ENCODE data around the gene LRRC37A3.
"Not testable (repeated sequence)": the region's sequence is repeated elsewhere in the genome, so short reads cannot be mapped to it uniquely, and the experiment has no call there.

LRRC37A3 gene

DNA sequence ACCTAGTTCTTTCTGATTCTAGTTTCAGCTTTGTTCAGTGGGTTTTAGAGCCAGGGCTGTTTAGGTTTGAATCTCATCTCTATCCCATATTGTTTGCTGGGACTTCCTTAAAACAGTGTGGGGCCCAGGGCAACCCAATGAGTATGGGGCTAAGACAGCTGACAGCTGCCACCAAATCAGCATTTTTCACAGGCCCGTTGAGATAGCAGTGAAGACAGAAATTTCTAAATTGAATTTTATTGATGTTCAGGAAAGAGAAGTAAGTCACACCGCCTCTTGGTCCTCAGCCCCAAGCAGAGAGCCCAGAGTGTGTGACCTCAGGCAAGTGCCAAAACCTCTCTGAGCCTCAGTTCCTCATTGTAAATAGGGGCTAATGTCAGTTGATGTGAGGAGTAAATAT lies 78.3 kb downstream of the LRRC37A3 start:
- not testable (repeated sequence) for DNase-seq (ENCODE audit: low read depth); H3K4me3 ChIP-seq (ENCODE audit: low read depth, low read length)

DNA sequence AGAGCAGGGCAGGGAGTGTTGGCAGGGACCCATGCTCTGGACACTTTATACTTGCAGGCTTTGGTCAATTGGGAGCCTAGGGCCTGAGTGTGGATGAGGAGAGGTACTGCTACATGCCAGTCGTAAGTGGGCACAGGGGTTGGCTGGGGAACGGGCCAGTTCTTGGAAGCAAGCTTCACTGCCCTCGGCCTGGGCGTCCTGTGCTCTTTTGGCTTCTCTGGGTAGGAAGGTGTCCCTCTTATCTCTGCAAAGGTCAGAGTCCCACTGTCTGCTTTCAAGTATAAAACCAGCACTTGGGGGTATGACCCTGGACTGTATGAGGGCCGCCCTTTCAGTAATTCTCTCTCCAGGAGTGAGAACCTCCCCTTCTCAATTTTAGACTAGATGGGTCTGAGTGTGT lies 80.8 kb downstream of the LRRC37A3 start:
- not testable (repeated sequence) for DNase-seq (ENCODE audit: low read depth); H3K4me3 ChIP-seq (ENCODE audit: low read depth, low read length)

DNA sequence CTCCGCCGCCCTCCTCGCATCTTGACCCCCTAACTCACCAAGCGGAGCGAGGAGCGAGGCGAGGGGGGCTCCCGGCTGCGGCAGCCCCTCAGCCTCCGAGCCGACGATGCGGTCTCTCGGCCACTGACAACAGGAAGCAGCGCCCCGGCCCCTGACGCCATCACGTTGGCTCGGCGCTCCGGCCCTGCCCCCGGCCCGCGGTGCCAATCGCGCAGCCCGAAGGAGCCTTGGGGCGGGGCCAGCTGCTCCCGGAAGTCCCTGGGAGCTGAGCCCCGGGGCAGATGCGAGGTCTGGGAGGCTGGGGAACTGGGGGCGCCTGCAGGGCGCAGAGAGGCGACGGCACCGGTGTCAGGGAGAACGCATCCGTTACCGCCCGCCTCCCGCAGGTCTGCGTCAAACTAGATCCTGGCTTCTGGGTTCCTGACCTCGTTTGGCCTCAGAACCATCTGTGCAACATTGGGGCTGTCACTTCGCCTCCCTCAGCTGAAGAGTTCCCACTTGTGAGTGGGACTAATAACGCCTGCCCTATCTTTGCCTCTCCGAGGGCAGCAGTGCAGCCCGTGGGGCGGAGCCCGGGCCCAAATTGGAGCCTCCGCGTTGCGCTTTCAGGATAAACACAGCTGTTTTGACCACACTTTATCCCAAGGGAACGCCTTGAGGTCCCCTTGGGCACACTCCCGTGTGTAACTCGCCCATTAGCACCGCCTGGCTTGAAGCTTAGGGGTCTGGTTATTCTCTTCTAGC lies 82.1 kb downstream of the LRRC37A3 start:
- DNase-seq (ENCODE audit: low read depth) = peak; percentile 31
- peak overlapping the region; percentile 59 for H3K4me3 ChIP-seq (ENCODE audit: low read depth, low read length)

DNA sequence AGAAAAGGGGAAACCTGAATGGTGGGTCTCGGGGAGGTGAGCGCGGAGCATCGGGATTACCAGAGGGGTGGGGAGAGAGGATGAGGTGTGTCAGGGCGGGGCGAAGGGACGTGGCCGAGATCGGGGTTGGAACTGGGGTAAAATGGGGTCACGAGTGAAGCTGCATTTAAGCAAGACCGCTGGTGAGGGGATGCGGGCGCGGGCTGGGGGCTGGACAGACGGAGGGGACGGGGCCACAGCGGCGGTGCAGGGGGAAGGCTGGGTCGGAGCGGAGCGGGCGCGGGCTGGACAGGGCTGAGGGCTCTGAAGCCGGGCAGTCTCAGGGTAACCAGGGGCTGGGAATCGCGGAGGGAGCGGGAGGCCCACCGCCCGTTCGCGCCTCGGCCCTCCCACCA lies 82.7 kb downstream of the LRRC37A3 start:
- DNase-seq (ENCODE audit: low read depth) = not testable (repeated sequence)
- peak overlapping the region; percentile 59 for H3K4me3 ChIP-seq (ENCODE audit: low read depth, low read length)

DNA sequence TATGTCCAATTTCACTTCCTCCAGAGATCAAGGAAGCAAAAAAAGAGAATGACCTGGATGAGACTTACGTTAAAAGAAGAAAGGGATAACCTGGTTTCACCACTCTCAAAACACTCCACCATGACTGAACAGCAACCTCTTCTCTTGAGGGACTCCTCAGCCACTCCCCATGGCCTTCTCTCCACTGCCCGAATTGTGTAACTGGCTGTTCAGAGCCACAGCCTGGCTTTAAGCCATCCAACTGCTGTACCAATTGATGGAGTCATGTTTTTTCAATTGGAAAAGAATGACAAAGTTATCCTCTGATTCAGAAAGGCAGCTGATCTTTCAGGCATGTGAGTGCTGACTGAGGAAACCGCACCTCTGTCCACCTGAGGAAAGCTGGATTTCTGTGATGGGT lies 85.2 kb downstream of the LRRC37A3 start:
- H3K4me3 ChIP-seq (ENCODE audit: low read depth, low read length) = not testable (repeated sequence)
- peak; percentile 31 for DNase-seq (ENCODE audit: low read depth)

DNA sequence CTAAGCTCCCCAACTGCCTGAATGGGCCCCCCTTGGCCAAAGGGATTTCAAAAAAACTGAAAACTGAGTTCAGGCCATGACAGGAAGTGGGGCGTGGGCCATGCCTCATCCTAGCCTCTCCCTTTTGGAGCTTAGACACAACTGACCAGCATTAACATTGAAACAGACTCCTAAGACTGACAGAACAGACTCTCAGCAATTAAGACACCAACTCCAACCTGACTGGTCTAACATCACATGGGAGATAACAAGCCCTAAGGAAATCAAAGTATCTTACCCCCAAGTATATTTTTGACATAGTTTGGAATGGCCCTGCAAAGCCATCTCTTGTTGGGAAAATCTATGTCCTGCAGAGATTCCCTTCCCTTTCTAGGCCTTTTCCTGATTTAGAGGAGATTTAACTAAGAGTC lies 88.6 kb downstream of the LRRC37A3 start:
- not testable (repeated sequence) for H3K4me3 ChIP-seq (ENCODE audit: low read depth, low read length); DNase-seq (ENCODE audit: low read depth)

DNA sequence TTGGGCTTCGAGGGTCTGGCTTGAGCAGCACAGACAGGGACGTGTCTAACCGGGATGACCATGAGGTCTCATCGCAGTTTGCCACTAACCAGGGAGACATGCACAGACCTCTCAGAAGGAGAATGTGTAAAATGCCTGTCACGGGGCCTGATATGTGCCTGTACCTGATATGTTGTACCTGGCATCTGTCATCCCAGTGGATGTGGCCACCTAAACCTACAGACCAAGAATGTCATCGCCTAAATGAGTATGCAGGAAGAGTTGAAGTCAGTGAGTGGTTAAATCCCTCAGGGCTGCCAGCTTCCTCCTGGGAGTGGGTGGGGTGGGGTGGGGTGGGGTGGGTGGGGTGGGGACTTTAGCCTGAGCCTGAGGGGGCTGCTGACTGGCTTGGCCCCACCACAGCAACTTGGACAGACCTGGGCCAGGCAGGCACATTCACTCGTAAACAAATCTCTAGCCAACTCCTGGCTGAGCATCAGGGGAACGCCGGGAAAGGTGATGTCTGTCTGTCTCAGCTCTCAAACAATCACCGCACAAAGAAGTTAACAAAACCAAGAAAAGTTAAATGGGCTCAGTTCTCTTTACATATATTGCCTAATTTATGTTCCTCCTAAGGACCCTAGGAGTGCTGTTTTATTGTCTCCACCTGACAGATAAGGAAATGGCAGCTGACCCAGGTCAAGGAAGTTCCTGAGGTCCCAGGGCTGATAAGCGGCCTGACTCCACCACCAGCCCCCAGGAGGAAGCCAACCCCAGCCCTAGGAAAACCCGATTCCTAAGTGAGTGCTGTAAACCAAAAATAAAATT lies 89.3 kb downstream of the LRRC37A3 start:
- H3K4me3 ChIP-seq (ENCODE audit: low read depth, low read length); DNase-seq (ENCODE audit: low read depth): not testable (repeated sequence)

DNA sequence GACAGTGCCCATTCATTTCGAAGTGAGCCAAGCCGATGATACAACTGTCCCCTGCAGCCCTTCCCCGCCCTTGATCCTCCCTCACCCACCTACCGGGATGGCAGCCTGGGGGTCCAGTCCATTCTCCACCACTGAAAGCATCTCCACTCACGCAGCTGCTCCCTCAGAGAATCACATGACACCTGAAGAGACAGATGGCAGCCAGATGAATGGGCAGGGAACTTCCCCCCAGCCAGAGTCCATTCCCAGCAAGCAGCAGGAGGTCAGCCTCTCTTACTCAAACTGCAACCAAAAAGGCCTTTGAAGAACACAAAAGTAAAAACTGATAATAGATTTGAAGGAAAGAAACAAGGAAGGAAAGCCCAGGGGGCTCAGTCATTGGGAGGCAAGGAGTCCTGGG lies 90.2 kb downstream of the LRRC37A3 start:
- not testable (repeated sequence) for DNase-seq (ENCODE audit: low read depth); H3K4me3 ChIP-seq (ENCODE audit: low read depth, low read length)

DNA sequence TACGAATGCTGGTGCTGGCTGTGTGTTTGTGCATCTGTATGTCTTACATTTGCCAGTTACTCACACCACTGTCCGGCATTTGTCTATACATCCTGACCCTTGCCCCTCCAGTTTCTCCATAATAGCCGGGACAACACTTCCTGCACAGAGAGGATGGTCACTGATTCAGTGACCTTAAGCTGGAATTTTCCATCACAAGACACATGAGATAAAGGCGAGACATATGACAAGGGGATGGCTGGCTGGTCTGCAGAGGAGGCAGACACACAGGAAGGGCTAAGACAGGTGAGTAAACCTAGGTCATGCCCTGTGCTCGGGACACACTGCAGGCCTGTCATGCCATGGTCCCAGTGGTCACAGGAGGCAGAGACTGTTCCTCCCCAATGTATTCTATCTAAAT lies 100.4 kb downstream of the LRRC37A3 start:
- not testable (repeated sequence) for DNase-seq (ENCODE audit: low read depth); H3K4me3 ChIP-seq (ENCODE audit: low read depth, low read length)

DNA sequence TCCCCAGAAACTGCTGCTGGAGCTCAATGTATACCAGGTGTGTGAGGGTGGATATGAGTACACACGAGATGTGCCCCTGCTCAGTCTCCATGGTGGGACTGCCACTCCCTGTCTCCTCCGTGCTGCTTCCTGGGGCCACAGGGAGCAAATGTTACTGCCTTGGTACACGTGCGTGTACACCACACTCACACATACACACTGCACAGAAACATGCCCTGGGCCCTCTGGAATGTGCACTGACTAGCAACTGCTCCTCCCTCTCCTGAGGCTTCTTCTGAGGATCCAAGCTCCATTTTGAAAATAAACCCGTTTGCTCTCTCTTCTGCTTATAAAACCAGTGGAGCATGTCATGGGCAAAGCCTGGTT lies 103.5 kb downstream of the LRRC37A3 start:
- DNase-seq (ENCODE audit: low read depth) = not testable (repeated sequence)

DNA sequence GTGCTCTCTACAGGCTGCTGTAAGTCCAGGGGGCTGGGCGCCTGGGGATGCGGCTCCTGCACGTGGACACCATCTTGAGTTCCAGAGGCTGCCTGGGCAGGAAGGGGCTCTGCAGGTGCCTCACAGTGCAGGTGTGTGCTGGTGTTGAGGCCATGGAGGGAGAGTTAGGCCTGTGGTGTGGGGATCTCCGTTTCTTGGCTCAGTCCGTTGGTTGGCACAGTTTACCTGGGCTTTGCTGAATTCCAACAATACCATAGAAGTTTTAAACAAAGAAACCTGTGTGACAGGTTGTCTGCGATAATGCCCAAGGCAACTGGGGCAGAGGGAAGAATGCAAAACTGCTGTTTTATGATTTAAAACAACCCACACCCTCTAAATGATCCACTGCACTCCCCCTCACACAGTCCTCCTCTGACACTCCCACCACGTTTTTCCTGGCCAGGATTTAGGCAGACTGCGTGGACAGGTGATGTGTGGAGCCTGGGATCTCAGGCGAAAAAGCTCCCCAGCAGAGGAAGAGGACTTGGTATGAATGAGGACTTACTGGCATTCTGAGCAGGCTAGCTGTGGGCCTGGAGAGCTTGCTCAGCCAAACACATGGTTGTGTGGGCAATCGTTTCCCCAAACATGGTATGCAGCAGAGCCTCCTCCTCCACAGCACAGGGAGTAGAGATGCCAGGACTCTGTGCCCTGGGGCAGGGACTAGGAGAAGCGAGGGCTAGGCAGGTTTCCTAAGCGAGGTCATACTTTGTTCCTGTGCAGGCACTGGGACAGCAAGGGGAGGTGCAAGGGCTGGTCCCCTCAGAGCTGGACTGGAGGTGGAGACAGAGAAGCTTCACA lies 104.1 kb downstream of the LRRC37A3 start:
- H3K4me3 ChIP-seq (ENCODE audit: low read depth, low read length); DNase-seq (ENCODE audit: low read depth): not testable (repeated sequence)

More for the DNA sequence above, 103.5 kb downstream of the LRRC37A3 start:
- not testable (repeated sequence) for H3K4me3 ChIP-seq (ENCODE audit: low read depth, low read length)

DNA sequence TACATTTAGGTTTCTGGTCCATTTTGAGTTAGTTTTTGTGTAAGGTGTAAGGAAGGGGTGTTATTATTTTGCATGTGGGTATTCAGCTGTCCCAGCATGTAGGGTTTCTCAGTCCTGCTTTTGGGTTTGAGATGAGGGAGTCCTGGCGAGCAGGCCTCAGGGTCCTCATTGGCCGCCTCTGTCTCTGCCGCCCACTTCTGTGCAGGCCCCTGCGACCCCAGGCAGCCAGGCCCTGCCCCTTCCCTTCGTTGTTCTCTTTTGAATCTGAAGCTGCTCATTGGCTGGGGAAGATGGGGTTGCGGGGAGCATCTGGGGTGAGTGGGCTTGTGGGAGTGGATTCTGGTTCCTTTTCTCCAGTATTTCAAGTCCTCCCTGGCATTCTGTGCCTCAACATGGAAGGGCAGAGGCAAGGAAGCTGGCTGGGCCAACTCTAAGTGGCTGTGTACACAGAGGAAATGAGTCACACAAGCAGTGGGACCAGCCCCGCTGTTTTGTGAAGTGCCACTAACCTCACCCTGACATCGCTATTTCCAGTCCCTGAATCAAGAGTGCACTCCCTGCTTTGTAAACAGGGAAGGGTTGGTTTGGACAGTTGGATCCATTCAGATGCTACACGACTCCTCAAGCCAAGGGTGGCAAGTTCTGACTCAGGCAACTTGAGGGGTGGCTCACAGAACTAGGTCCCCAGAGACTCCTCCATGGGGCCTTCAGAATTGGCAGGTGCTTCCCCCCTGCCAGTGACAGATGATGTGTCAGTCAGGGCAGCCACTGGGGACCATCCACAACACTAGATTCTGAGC lies 110.9 kb downstream of the LRRC37A3 start:
- H3K4me3 ChIP-seq (ENCODE audit: low read depth, low read length); DNase-seq (ENCODE audit: low read depth): not testable (repeated sequence)
